Fibroblast of gingiva (primary cell): Measurements from ENCODE around the gene LMO7.

Experiments
- DNase-seq: peaks from one replicate; pipeline ENCODE4 v3.0.0-alpha.2; 2011; ENCODE audit warnings: low read depth

The LMO7 gene

DNA sequence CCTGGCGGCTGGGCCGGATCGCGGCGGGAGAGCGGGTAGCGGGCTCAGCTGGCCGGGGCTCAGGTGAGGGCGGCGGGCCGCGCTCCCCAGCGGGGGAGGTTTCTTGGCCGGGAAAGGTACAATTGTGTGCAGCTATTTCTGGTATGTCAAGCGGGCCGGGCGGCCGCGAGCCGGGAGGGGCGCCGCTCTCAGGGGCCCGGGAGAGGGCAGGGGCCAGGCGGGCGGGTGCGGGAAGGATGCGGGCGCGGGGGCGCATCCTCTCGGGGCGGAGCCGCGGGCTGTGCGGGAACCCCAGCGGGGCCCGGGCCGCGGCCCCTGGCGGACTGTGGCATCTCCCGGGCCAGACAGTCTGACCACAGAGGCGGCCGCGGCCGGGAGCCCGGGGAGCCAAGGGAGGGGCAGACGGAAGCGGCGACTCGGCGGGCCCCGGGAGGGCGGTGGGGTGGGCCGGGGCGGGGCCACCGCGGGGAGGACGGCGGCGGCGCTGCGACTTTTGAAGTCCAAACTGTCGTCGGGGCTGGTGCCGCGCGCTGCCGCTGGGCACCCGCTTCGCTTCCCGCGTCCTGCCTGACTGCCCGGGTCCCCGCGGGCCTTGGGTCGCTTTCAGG is at the start of gene LMO7:
Gene LMO7 (plus strand): TSS at position 503 of the 608 bp plus-strand sequence. CDS start 328 bp downstream, outside the sequence.
- DNase-seq: peak; percentile 62

GRCh38 chr13:75587679-75588078 is 48.5 kb upstream of the LMO7 start:
- no peak for DNase-seq

DNA sequence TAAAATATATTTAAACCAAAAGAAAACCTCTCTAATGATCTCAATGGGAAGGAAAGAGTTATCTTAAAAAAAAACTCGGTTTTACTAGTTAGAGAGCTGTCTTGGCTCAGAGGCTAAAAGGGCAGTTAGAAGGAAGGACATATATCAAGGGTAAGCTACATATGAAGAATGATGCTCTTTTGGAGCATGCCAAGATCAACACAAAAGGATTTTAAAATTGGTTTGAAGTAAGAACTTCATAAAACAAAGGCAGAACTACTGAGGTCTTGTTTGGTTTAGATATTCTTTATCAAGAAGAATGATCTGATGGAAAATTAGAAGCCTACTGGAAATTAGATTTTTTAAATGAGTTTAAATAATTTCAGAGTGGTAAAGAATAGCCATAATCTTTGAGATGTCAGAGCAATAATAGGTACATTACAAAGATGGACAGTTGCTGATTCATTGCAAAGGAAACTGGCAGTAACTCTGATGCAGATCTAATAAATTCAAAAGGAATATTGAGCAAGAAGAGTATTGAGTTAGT is 39.4 kb upstream of the LMO7 start:
- DNase-seq: no peak

GRCh38 chr13:75600371-75600770 is 35.8 kb upstream of the LMO7 start:
- no peak for DNase-seq

- no peak for DNase-seq
Measured at GRCh38 chr13:75603038-75603437, 33.1 kb upstream of the LMO7 start.

GRCh38 chr13:75607447-75607846 is 28.7 kb upstream of the LMO7 start:
- no peak for DNase-seq

DNA sequence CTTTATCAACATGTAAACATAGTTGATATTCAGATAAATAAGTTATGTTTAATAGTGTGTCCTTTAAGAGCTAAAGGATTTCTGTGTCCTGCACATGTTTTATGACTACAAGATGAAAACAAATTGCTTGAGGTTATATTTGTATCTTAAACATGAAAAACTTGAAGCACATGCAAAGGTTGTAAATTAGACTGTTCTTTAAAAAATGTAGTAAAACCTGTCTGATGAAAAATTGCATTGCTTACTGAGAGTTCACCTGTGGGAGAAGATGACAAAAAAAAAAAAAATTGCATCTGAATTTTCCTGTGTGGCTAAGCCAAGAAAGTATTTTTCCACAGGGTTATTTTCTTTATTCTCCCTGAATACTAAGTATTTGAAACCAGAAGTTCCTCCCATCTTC is 25.7 kb upstream of the LMO7 start:
- no peak for DNase-seq

DNA sequence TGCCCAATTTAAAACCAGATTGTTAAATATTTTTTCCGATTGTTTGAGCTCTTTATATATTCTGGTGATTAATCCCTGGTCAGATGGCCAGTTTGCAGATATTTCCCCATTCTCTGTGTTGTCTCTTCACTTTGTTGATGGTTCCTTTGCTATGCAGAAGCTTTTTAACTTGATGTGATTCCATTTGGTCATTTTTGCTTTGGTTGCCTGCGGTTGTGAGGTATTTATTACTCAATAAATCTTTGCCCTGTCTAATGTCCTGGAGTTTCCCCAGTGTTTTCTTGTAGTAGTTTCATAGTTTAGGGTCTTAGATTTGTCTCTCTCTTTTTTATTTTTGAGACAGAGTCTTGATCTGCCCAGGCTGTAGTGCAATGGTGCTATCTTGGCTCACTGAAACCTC is 23.8 kb upstream of the LMO7 start:
- DNase-seq: no peak

DNA sequence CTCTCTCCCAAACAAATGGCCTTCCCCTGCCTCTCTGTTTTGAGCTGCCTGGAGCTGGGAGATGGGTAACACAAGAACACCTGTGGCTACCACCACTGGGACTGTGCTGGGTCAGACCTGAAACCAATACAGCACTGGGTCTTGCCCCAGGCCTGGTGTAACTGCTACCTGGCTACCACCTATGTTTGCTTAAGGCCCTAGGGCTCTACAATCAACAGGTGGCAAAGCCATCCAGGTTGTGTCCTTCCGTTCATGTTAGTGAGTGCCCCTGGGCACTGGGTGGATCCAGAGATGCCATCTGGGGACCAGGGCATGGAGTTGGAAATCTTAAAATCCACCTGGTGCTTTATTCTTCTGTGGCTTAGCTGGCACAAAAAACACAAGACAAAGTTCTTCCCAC is 18.9 kb upstream of the LMO7 start:
- DNase-seq: no peak

DNA sequence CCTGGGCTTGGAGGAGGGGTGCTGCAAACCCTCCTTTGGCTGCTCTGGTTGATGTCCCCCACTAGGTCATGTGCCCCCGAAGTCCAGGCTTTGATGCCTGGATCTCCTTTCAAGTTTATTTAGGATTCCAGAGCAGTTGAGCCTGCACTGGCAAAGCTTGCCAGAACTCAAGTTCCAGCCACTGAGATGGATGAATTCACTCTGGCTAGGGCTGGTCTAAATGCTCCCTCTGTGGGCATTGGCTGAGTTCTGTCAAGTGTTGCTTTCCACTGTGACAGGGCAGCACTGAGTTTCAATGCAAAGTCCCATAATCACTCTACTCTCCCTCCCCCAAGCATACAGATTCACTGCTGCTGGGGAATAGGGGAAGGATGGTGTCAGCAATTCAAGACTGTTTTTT is 17.8 kb upstream of the LMO7 start:
- no peak for DNase-seq

- no peak for DNase-seq
Measured at GRCh38 chr13:75620020-75620419, 16.1 kb upstream of the LMO7 start.

GRCh38 chr13:75621147-75621546 is 15.0 kb upstream of the LMO7 start:
- peak; percentile 72 for DNase-seq

DNA sequence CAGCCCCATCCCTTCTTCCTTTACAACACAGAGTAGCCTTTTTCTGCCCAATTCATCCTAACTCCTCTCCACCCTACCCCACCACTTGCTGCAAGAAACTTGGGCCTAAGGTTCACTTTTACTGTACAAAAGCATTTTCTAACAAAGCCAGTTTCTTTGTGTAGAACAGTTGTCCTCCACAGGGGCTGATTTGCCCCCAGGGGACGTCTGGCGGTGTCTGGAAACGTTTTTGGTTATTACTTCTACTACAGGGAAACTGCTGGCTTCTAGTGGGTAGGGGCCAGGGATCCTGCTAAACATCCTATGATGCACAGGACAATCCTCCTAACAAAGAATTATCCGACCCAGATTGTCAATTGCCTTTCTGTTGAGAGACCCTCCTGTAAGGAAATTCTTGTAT is 7.3 kb upstream of the LMO7 start:
- DNase-seq: no peak

DNA sequence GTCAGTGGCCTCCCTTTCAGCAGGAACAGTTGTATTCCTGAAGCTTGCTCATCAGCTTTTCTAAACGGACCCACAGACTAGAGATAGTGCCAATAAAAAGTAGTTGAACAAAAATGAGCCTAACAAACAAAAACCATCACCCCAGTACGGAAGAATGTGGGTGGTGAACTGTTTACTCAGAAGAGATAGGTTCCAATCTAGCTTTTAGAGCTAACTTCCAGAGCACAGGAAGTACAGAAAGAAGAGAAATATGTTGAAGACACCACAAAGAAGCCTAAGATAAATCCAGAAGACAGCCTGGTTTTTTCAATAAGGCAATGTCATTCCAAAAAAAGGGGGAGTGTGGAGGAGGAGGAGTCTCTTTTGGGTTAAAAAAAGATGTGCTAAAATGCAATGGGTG is 2.8 kb upstream of the LMO7 start:
- DNase-seq: peak; percentile 76

- DNase-seq: peak; percentile 12
Measured at GRCh38 chr13:75635101-75635827, 866 bp upstream of the LMO7 start.

- peak; percentile 20 for DNase-seq
Measured at GRCh38 chr13:75636436-75637180, 478 bp downstream of the LMO7 start.

GRCh38 chr13:75637181-75637750 is 1.1 kb downstream of the LMO7 start:
- no peak for DNase-seq

- DNase-seq: no peak
Measured at GRCh38 chr13:75639454-75639853, 3.3 kb downstream of the LMO7 start.

- DNase-seq: no peak
Measured at GRCh38 chr13:75641026-75641425, 4.9 kb downstream of the LMO7 start.

GRCh38 chr13:75643182-75643581 is 7.1 kb downstream of the LMO7 start:
- DNase-seq: no peak

- peak; percentile 64 for DNase-seq
Measured at GRCh38 chr13:75643693-75644092, 7.6 kb downstream of the LMO7 start.

DNA sequence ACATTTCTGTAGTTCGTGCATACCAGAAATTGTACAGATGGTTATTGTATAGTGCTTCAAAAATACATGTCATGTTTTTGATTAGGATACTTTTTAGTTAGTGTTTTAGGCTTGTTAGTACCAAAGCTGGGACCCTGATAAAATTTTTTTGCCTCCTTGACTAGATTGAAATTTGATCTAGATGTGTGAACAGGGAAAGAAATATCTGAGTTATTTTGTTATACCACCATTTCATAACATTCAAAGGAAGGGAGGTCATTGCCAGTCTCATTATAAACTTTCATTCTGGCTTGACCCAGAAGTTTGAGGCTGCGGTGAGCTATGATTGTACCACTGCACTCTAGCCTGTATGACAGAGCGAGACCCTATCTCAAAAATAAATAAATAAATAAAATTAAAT is 9.0 kb downstream of the LMO7 start:
- DNase-seq: peak; percentile 21
